A673 (cell line): ENCODE data around the gene IER3. TPM values are rescaled to one million over a fixed set of nuclear protein-coding genes. Genes with fewer than 3 reads are reported as not detected.

Experiments used
- BruUV-seq: library from RNA; stranded (reverse); fragments of 400-500 nt; replicated peaks from 2 replicates; lab custom pipeline; 2021; lab: Mats Ljungman, UMichigan
- CTCF ChIA-PET: fragments of 300-600 bp; sonication (Branson Sonifier 250); formaldehyde crosslinking; loops from one replicate; lab custom pipeline; 2022; ENCODE audit warnings: antibody characterized with exemption; lab: Charles Lee
- POLR2A ChIA-PET: fragments of 300-600 bp; sonication (Branson Sonifier 250); formaldehyde crosslinking; loops from one replicate; lab custom pipeline; 2022; ENCODE audit warnings: antibody characterized with exemption; ENCODE audit not compliant: low non-redundant PET; lab: Charles Lee
- DNase-seq: peaks from one replicate; pipeline ENCODE4 v3.0.0-alpha.2; 2015; ENCODE audit warnings: low spot score
- H3K27ac ChIP-seq: fragments of 200-600 bp; sonication (generic); 2 replicates; pipeline ENCODE4 v1.5.1; 2016; ENCODE audit warnings: mixed run types, low read depth, mild to moderate bottlenecking, mixed read lengths, antibody characterized with exemption, low read length; ENCODE audit not compliant: poor library complexity, severe bottlenecking
- H3K27me3 ChIP-seq: fragments of 200-600 bp; sonication (generic); replicated peaks from 2 replicates; pipeline ENCODE4 v1.6.1; 2017; ENCODE audit warnings: mixed run types, low read depth, mild to moderate bottlenecking, mixed read lengths, antibody characterized with exemption, low read length; ENCODE audit not compliant: insufficient read depth, poor library complexity
- H3K36me3 ChIP-seq: fragments of 200-600 bp; sonication (generic); 2 replicates; pipeline ENCODE4 v1.6.1; 2016; ENCODE audit warnings: mixed run types, mild to moderate bottlenecking, mixed read lengths, antibody characterized with exemption, low read length; ENCODE audit not compliant: insufficient read depth, poor library complexity, severe bottlenecking
- H3K4me1 ChIP-seq: fragments of 200-600 bp; sonication (generic); 2 replicates; pipeline ENCODE4 v1.6.1; 2017; ENCODE audit warnings: mixed run types, mild to moderate bottlenecking, mixed read lengths, antibody characterized with exemption, low read length; ENCODE audit not compliant: insufficient read depth, poor library complexity, severe bottlenecking
- H3K4me3 ChIP-seq: fragments of 200-600 bp; sonication (generic); 2 replicates; pipeline ENCODE4 v1.5.1; 2016; ENCODE audit warnings: low read depth, mixed run types, mild to moderate bottlenecking, mixed read lengths, low read length; ENCODE audit not compliant: poor library complexity, severe bottlenecking
- H3K9me3 ChIP-seq: fragments of 200-600 bp; sonication (generic); 2 replicates; pipeline ENCODE4 v1.6.1; 2016; ENCODE audit warnings: mixed run types, low read depth, mild to moderate bottlenecking, mixed read lengths, antibody characterized with exemption, low read length; ENCODE audit not compliant: poor library complexity, severe bottlenecking
- CTCF ChIP-seq: fragments of 300-800, 200-600 bp; sonication (generic); conservative IDR thresholded peaks from 2 replicates; pipeline ENCODE4 v1.5.1; 2017; ENCODE audit warnings: low read depth, mild to moderate bottlenecking, antibody characterized with exemption, low read length, moderate library complexity, mixed read lengths
- EZH2 ChIP-seq: fragments of 200-600 bp; sonication (generic); IDR thresholded peaks from 2 replicates; pipeline ENCODE4 v1.6.1; 2017; ENCODE audit warnings: borderline replicate concordance, low read depth, mild to moderate bottlenecking, mixed read lengths, antibody characterized with exemption, low read length; ENCODE audit not compliant: poor library complexity, severe bottlenecking
- intact Hi-C: fragments of 100-400 bp; cut with micrococcal nuclease; formaldehyde crosslinking; loops from one replicate; pipeline ENCODE4 v1.10.0; 2022; ENCODE audit not compliant: unreplicated experiment
- total RNA-seq: library from RNA; stranded (reverse); gene quantifications from 2 replicates; pipeline ENCODE4 v1.2.3, GENCODE V29; 2021

Gene IER3
- total RNA-seq, 1 experiment from 2014 or later: 34.6 TPM

- TF ChIP-seq CTCF (no peak), EZH2 (no peak)
- ChIA-PET POLR2A (no interaction called here), CTCF (no interaction called here)
- Histone ChIP-seq H3K4me3 (no peak overlapping the region), H3K4me1 (peaks cover 44% of the 10 kb centered on the region), H3K27me3 (no peaks in the 10 kb centered on the region), H3K9me3 (no peaks in the 10 kb centered on the region), H3K36me3 (no peaks in the 10 kb centered on the region), H3K27ac (peak overlapping the region; percentile 89)
- intact Hi-C loops: loop anchor here (2.0 kb wide), 1 partner anchor 36 kb away; the partner anchor contains the start of gene IER3
- no peak for DNase-seq
- BruUV-seq: no TSS peak
Observed at GRCh38 chr6:30780642-30780920, 36.2 kb upstream of the IER3 start.

- BruUV-seq: no TSS peak
- Histone ChIP-seq H3K9me3 (no peaks in the 10 kb centered on the region), H3K27ac (peak overlapping the region; percentile 65), H3K4me1 (peaks cover 44% of the 10 kb centered on the region), H3K27me3 (no peaks in the 10 kb centered on the region), H3K36me3 (no peaks in the 10 kb centered on the region), H3K4me3 (no peak overlapping the region)
- TF ChIP-seq CTCF (no peak), EZH2 (no peak)
- POLR2A ChIA-PET: interaction anchor here (0.7 kb wide), 1 partner anchor 11 kb away, joined by 3 read pairs; no protein-coding TSS in a partner anchor
- no peak for DNase-seq
- intact Hi-C loops: loop anchor here (2.0 kb wide), 1 partner anchor 35 kb away; the partner anchor contains the start of gene IER3
- CTCF ChIA-PET: no interaction called here
Observed at GRCh38 chr6:30779850-30780641, 35.7 kb upstream of the IER3 start.

- TF ChIP-seq EZH2 (no peak), CTCF (no peak)
- Histone ChIP-seq H3K27ac (peak overlapping the region; percentile 65), H3K36me3 (no peaks in the 10 kb centered on the region), H3K27me3 (no peaks in the 10 kb centered on the region), H3K4me1 (peaks cover 44% of the 10 kb centered on the region), H3K9me3 (no peaks in the 10 kb centered on the region), H3K4me3 (no peak overlapping the region)
- ChIA-PET CTCF (no interaction called here), POLR2A (no interaction called here)
- DNase-seq: no peak
- BruUV-seq: no TSS peak
- intact Hi-C loops: no loop called here
Observed at GRCh38 chr6:30778001-30778635, 33.8 kb upstream of the IER3 start.
